GM21786 (cell line): Measurements from ENCODE around the gene ANKRD13A.

Experiments used
- ATAC-seq: cut with Tn5 transposase; IDR thresholded peaks from one replicate; pipeline ENCODE4 v1.9.1; 2021; ENCODE audit not compliant: unreplicated experiment

The ANKRD13A gene

DNA sequence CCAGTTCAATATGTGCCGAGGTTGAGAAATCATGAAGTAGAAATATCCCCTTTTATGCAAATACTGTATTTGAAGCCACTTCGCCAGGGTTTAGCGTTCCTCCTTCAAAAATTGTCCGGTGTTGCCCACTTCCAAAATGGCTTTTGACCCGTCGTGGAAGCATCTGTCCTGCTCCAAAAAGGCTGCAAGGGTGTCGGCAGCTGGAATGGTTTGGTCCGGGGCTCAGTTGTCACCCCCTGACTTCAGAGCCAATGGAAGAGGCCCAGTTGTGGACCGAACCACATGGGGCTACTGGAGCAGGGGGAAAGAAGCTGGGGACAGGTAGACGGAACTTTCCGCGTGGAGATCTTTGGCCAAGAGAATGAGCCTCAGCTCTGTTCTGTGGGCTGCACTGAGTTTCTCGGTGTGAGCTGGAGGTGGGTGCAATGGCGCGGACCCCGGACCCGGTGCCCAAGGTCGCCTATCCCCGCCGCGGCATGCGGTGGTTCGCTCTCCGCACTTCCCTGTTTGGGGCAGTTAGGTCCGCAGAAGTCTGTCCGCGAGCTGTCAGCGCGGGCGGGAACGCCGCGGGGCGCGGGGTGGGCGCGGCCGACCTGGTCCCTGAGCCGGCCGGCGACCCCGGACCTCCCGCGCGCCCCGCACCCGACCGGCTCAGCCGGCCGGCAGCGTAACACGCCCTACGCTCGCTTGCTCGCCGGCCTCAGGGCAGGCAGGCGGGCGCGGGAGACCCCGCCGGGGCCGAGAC, at the start of gene ANKRD13A:
Gene ANKRD13A, plus strand, starts transcription at position 527 of the 745 bp plus-strand sequence. CDS start 259 bp downstream, outside the sequence.
- peak; percentile 55 for ATAC-seq

DNA sequence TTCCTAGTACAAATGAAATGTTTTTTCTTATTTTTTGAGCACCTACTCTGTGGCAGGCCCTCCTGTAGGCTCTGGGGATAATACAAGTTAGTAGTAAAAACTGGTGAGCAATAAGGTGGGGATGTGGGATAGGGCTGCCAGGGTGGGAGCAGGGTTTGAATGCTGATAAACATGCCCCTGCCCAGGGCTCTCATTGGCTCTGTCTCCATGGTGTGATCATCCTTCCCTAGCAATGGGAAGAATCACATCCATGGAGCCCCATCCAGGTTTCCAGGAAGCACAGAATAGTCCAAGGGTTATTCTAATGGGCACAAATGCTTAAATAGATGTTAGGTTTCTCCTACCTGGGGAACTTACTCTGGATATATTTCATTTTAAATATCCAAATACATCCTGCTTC, 48.6 kb upstream of the ANKRD13A start:
- ATAC-seq = no peak

DNA sequence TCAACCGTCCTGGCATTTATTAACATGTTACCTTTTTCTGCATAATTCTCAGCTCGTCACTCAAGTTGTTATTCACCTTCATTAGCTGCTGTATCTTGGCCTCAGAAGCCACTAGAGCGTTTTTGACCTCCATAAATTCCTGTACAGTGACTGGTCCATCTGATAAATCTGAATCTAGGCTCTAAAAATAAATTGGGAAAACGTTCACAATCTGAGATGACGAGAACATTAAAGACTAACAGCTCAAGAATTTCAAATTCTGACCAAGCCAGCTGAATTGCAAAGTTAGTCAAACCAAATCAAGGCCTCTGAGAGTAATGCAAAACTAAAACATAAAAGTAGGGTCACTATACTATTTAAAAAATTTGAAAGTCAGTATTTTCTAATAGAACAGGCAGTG, 48.1 kb upstream of the ANKRD13A start:
- ATAC-seq = no peak

DNA sequence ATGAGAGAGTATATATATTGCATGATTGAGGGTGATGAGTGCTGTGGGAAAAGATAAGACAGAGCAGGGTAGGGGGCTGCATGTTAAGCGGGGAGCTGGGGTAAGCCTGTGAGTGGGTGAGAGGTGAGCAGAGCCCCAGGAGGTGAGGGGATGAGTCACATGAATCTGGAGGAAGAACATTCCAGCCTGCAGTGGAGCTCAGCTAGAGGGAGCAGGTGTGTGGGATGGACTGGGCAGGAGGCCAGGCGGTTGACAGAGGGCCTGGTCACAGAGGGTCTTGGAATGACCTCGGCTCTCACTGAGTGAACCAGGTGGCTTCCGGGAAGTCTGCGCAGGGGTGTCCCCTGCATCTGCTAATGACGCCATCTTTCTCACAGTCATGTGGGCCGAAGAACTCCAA, 47.5 kb upstream of the ANKRD13A start:
- no peak for ATAC-seq

DNA sequence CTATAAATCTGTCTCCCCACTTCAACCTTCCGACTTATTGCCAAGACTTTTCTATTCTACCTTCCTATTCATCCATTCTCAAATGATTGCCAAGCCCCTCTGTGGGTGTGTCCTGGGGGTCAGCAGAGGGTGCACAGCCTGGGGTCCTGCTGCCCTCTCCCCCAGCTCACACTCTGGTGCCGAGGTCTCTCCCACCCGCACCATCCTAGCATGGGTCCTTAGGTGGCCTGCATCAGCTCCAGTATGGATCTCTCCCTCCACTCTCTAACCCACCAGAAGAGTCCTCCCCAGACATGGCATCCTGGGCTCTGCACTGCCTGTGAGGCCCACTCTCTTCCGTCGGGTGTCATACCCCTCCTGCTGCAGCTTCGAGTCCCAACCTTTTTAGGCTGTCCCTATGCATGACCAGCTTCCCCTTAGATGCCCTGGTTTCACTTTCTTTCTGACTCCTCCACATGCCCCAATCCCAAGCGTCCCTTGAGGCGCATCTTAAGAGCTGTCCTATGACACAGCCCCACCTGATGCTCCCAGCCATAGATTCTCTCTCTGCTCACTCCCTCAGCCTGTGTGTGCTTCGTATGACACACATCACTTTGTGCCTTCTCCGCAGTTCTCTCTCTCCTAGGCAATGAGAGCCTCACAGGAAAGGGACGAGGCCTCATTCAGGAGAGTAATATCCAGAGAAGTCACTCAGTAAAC, 46.9 kb upstream of the ANKRD13A start:
- ATAC-seq = no peak

DNA sequence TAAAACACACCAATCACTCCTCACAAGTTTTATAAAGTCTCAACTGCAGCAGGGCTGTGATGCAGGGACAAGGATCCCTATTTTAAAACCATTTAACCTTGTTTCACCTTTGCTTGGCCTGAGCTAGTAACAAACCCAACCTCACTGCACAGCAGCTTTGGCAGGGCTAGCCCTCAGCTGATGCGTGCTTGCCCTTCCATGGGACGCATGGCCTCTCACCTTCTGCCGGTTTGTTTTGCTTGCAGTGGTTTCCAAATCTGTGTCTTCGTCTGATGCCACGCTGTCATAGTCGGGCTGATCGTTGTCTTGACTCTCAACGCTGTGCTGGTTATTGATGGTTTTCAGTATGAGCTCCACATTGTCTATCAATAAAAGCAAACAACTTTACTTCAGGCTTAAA, 46.4 kb upstream of the ANKRD13A start:
- no peak for ATAC-seq

DNA sequence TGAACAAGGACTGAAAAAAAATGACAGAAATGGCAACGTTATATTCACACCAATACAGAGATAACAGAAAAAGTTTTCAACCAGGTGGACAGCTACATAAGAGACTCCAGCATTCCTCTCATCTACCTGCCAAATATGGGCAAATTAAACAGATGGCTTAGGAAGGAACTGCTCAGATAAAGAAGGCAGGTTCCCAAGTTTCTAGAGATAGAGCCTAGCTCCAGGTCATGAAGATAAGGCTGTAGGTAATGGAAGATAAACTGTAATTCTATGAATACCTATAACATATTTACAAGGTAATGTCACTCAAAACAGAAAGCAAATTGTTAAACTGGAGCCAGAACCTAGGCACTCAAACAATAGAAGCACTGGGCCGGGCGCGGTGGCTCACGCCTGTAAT, 45.6 kb upstream of the ANKRD13A start:
- no peak for ATAC-seq

DNA sequence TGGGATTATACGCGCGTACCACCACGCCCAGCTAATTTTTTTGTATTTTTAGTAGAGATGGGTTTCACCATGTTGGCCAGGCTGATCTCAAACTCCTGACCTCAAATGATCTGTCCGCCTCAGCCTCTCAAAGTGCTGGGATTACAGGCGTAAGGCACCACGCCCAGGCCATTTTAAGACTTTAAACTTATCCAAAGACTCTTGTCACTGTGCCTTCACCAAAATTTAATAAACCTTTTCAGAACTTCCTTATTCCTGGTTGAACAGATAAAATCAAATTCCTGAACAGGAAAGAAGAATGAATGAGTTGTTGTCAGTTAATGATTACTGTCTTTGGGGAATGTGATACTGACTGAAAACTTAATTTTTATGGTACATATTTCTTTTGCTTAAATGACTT, 40.9 kb upstream of the ANKRD13A start:
- no peak for ATAC-seq

DNA sequence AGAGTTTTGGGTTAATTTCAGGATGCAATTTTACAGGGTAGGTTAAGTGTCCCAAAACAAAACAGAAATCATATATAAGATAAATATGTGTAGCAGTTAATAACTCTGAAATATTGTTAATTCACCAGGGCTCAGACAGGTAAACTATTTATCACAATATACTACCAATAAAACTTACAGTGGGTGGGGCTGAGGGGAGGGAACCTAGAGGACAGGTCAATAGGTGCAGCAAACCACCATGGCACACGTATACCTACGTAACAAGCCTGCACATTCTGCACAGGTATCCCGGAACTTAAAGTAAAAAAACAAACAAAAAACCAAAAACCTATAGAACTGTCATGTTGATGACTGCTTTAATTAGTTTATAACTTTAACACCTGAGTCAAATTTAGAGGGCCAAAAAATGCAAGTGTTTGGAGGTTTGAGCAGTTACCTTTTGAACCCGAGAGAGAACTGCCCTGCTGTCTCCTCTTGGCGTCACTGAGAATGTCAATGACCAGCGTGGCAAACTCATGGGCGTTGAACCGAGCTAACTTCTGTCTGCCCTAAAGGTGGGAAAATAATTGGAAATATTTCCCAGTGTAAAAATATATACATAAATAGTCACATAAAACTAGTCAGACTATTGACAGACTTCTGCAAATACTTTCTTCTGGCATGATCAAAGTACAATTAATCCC, 39.7 kb upstream of the ANKRD13A start:
- no peak for ATAC-seq

DNA sequence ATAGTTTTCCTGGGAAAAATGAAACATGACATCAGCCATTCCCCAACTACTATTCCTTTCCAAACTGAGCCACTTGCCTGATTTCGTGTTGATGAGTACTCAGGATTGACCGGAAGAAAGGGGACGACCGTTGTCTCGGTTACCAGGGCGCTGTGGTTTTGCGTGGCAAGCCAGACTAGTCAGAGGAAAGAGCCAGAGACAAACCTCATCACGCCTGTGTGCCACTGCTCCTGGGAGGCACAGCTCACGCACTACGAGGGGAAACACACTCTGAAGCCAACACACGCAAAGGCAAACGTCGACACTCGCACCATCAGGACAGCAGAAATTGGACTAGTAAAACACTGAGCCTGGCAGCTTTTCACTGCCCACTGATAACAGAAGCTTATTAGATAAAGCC, 38.0 kb upstream of the ANKRD13A start:
- ATAC-seq = no peak

DNA sequence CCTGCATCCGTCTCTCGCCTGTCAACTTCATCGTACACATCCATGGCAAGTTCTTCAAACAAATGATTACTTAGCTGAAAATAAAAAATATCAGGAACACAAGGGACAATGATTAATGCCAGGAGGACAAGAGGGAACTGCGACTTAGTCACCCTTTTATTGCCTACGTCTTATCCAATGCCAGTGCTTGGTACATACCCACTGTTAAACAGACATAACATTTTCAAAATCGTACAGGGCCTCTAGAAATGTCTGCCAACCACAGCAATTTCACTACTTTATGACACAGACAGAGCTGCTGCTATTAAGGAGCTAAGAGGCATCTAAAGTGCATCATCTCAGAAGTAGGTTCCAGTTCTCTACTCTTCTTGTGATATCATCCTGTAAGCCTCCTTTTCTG, 37.6 kb upstream of the ANKRD13A start:
- no peak for ATAC-seq

DNA sequence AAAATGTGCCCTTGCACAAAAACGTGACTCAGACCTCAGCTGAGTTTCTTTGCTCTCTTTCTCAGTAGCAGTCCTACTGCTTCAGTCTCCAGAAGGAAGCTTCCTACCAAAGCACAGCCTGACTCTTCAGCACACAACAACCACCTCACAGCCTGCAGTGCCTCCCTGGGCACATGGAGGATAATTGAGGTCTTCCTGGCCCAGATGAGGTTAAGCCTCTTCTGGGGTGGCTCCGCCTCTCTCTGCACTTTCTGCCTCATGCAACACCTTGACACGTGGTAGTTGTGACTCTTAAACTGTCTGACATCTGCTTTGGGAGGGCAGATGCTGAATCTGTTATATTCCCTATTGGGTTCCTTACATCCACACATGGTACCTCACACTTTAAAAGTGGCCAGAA, 36.8 kb upstream of the ANKRD13A start:
- ATAC-seq = no peak

DNA sequence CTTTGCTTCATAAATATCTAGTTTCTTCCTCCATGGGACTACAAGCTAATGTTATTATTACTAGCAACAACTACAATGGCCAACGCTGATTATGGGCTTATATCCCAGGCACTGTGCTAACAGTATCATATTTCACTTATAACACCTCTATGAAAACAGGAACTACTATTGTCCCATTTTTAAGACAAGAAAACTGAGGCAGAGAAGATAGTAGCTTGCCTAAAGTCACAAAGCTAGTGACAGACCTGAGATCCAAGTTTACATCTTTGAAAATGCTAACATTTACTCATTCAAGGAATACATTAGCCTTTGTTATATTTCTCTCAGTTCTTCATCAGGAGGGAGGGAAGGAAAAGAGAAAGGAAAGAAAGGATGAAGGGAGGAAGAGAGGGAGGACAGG, 35.9 kb upstream of the ANKRD13A start:
- ATAC-seq = no peak

DNA sequence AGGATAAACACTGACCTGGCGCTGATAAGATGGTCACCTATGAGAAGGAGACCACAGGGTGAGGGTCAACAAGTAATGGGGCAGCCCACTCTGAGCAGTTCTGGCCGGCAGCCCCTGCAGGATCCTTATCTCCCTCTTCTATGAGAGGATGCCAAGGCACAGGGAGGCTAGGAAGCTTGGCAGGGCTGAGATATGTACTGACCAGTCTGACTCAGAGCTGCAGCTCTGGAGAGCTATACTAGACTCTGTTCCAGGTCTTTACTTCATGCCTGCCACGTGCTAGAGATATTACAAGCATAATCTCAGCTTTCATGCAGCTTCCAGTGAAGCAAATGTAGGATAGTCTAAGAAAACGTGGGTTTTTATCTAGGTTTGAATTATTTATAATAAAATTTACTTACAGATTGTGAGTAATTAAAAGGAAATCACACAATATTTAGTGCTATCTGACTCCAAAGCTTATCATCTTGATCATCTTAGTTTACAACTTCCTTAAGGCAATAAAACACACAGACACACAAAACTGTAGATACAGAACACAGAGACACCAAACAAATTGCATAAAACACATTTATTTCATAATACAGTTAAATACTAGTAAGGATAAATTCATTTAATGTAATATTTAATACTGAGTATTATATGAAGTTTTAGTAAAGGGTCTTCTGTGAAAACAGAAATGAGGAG, 35.3 kb upstream of the ANKRD13A start:
- ATAC-seq = no peak

DNA sequence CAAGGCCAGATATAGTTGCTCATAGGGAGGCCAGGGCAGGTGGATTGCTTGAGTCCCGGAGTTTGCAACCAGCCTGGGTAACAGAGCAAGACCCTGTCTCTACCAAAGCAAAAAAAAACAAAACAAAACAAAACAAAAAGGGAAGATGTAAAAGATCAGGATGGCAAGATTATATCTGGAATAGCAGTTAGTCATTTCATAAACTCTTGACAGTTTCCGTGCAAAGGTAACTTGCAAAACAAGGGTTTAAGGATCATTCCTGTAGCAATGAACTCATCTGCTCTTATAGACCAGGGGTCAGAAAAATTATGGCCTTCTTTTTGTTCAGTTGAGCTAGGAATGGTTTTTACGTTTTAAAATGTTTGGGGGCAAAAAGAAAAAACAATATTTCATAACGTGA, 32.7 kb upstream of the ANKRD13A start:
- no peak for ATAC-seq

DNA sequence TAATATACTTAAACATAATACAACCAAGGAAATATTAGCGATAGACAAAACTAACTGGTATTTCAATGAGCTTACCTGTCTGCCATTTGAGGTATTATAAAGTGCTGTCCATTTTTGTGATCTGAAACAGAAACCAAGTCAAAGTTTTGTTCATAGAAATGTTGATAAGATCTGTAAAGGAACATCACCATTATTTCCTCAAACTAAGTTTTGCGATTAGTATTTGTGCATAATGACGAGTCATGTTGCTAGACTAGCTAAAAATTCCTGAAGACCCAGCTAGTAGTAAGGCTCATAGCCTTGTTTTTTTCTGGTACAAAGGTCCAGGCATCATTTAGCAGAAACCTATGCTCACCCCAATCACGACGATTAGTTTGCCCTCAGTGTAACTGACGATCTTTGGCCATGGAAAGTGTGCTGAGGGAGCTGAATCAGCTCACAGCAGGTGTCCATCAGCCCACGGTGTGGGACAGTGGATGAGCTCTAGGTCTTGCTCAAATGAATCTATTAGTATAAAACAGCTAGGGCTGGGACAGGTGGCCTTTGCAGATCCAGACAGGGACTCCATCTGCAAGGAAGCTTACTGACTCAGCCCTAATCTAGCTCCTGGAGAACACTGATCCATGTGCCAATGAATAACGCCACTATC, 31.7 kb upstream of the ANKRD13A start:
- ATAC-seq = no peak

DNA sequence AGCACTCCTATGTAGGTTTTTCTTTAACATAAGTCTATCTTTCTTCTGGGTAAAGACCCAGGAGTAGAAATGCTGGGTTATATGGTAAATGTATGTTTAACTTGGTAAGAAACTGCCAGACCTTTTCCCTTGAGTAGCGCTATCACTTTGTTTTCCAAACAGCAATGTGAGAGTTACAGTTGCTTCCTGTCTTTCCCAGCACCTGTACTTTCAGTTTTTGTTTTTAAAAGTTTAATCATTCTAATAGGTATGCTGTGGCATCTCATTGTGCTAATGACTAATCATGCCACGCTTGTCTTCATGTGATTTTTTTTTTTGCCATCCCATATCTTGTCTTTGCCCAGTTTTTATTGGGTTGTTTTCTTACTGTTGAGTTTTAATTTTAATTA, 31.2 kb upstream of the ANKRD13A start:
- no peak for ATAC-seq

DNA sequence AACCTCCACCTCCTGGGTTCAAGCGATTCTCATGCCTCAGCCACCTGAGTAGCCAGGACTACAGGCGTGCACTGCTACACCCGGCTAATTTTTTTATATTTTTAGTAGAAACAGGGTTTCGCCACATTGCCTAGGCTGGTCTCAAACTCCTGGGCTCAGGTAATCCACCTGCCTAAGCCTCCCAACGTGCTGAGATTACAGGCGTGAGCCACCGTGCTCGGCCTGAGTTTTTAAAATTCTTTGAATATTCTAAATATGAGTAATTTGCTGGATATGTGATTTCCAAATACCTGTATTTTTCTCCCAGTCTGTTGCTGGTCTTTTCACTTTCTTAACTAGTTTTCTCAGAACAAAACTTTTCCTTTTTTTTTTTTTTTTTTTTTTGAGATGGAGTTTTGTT, 30.4 kb upstream of the ANKRD13A start:
- no peak for ATAC-seq

DNA sequence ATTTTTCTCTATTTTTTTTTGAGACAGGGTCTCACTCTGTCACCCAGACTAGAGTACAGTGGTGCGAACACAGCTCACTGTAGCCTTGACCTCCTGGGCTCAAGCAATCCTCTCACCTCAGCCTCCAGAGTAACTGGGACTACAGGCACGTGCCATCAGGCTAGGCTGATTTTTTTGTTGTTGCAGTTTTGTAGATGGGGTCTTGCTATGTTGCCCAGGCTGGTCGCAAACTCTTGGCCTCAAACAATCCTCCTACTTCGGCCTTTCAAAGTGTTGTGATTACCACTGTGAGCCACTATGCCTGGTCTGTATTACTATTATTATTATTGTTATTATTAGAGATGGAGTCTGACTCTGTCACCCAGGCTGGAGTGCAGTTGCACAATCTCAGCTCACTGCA, 26.4 kb upstream of the ANKRD13A start:
- ATAC-seq = no peak

DNA sequence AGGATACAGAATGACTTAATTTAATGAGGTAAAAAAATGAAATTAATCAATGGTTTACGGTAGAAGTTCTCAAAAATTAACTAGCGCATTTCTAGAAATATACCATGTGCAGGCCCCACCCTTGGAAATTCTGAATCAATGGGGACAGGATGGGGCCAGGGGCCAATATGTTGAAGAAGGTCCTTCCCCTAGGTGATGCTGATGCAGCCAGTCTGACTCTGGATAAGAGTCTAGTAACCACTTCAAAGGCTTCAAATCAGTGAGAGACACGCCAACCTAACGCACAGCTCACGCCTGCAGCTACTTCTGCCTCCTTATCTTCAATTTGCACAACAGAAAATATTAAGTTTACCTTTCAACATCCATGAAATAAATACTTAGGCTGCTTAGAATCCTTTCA, 17.9 kb upstream of the ANKRD13A start:
- no peak for ATAC-seq

DNA sequence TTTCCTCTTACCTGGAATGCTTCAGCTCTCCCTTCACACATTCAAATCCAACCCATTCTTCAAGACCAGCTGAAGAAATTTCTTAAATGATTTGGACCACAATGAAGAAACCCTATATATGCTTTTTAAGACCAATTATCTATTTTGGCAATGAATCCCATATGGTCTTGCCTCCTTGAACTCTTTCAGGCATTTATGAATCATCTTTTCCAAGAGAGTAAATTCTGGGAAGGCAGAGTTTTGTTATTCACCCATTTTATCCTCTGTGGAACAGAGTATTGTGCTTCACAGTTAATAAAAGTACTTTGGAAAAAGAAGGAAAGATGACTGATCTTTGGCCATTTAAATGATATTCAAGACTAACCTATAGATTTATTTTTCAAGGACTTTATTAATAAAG, 17.0 kb upstream of the ANKRD13A start:
- no peak for ATAC-seq
